Activated CD8-positive, alpha-beta memory T cell treated with anti-CD3 and anti-CD28 coated beads, Interleukin-2, amount 50 U/mL, for 48 hours (primary cell): ENCODE measurements around the gene RERG.

Source experiments
- DNase-seq: peaks from one replicate; pipeline ENCODE4 v3.0.0-alpha.2; 2020

Gene RERG

DNA sequence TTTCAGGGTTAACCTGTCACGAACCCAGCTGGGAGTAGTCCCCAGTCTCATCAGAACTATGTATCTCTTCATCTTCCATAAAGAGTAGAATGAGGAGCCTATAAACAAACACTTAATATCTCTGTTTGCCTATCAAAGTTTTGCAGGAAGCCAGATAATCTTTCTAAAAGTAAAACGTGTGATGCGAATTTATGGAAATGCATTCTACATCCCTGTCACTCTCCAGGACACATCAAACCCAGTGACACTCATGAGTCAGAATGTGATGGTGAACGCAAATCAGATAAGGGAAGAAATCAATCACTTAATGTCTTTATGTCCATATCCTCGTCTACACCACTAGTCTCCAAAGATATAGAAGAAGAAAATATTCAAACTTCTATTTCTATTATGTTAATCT, 37.4 kb downstream of the RERG start:
- no peak for DNase-seq

DNA sequence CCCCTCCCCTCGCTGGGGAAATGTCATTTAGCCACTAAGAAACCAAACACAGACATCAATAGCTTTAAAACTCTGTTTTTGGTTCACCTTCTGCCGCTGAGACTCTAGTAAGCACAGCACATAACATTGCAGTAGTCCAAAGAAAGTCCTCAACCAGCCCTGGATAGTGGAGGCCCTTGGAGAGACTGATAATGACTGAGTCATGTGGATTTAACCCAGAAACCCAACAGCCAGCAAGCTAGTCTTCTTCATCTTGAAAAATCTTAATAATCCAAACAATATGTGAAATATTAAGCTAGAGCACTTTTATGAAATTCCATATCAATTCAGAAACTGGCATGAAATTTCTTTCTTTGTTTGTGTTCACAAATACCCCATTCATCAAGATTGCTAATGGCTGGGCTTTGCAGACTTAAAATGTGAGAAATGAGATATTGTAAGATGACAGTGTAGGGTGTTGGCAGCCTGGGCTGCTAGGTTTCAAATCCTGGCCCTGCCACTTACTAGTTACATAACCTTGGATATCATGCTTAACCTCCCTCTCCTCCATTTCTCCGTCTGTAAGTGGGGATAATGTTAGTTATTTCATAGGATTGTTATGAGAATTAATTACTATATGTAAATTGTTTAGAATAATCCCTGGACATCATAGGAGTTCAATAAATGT, 40.1 kb downstream of the RERG start:
- DNase-seq = no peak

DNA sequence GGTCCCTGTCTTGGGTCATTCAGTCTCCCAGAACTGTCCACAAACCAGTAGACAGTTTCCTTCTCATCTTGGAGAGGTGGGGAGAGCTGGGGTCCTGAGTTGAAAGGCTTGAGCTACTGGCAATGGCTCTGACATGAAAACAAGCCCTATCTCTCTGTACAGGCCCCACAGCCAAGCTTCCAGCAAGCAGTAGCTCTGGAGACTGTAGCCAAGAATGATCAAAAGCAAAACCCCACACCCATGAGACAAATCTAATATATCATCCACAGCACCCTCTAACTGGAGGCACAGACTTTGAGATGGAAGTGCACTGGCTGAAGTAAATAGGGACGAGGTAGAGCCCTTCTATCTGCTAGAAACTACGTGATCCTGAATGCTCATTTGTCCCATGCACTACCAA, 40.9 kb downstream of the RERG start:
- no peak for DNase-seq

DNA sequence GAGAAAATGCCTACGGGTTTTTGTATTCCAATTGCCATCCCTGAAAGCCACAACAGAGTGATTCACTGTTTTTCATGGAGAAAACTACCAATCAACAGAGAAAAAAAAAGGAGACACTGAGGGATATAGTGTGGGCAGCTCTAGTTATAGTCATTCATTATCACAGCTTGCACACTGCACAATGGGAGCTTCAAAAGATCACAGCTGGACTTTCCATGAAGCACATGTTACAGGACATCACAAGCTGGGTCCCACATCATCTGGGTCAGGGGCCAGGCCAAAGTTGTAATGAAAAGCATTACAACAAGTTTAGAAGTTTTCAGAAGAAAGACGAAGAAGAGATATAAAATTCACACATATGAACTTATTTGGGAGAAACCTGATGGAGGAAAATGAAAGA, 41.5 kb downstream of the RERG start:
- no peak for DNase-seq

DNA sequence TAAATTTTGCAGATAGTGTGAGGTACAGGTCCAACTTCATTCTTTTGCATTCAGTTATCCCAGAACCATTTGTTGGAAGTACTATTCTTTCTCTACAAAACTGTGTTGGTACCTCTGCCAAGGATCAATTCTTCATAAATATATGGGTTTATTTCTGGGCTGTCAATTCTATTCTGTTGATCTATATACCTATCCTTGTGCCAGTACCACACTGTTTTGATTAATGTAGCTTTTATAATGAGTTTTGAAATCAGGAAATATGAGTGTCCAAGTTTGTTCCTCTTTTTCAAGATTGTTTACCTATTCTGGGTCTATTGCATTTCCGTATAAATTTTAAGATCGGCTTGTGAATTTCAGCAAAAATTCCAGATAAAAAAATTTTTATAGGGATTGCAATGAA, 48.1 kb downstream of the RERG start:
- no peak for DNase-seq

DNA sequence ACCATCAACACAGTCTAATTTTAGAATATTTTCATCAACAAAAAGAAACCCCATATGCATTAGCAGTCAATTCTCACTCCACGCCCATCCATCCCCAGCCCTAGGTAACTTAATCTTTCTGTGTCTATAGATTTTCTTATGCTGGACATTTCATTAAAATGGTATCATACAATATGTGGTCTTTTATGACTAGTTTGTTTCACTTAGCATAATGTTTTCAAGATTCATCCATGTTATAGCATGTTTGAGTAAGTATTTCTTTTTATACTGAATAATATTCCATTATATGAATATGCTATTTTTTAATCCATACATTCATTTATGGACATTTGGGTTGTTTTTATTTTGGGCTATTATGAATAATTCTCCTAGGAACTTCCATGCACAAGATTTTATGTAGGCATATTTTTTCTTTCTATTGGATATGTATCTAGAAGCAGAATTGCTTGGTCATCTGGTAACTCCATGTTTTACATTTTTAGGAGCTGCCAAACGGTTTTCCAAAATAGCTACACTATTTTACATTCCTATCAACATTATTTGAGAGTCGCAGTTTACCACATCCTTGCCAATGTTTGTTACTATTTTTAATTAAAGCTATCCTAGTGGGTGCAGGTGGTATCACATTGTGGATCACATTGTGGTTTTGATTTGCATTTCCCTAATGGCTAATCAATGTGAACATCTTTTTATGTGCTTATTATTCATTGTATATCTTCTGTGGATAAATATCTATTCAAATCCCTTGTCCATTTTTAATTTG, 49.0 kb downstream of the RERG start:
- DNase-seq = no peak

DNA sequence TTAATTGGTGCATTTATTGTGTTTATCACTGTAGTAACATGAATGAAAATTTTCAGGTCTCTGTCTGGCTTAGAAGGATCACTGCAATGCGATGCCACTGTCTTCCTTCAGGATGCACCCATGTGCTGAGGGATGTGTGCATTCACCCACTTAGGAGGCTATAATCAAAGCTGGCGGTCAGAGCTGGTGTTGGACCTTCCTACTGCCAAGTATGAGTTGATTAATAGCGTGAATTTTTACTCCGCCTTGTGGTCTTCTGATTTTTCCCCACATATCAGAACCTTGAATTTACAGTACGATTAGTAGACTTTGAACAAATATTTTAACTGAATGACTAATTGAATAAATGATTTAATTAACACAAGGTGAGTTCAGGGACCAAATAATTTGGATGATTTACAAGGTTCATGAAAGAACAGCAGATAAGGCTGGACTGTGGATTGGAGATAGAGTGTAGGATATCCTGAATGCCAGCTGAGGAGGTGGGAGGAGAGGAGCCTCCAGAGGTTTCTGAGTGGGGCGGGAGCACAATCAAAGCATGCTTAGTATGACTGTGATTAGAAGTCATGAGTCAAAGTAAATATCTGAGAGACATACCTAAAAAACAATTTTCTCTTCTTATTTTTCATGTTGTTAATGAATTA, 50.1 kb downstream of the RERG start:
- DNase-seq = no peak

DNA sequence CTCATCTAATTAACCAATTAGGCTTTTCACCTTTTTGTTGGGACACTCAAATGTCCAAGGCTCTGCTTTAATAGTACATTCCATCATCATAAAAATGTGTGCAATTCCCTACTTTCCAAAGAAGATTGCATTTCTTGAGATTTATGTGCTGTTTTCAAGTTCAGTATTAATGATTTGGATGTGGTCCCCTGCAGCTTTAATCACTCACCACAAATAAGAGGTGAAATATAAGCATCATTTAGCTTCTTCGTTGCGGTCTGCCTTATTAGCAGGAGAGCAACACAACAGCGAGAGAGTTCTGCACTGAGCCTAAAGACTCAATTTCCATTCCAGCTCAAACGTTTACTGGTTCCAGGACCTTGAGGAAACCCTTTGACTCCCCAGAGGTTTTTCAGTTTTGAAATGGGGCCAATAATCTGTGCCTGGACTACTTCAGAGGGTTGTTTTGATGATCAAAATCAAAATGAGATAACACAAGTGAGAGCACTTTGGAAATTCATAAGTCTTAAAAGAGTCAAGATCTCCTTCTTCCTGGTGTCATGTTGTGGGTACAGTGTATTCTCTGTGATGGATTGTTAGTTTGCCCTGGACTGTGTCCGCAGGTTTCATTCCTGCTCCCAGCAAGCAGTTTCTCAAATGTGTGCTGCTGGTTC, 53.1 kb downstream of the RERG start:
- DNase-seq = no peak

DNA sequence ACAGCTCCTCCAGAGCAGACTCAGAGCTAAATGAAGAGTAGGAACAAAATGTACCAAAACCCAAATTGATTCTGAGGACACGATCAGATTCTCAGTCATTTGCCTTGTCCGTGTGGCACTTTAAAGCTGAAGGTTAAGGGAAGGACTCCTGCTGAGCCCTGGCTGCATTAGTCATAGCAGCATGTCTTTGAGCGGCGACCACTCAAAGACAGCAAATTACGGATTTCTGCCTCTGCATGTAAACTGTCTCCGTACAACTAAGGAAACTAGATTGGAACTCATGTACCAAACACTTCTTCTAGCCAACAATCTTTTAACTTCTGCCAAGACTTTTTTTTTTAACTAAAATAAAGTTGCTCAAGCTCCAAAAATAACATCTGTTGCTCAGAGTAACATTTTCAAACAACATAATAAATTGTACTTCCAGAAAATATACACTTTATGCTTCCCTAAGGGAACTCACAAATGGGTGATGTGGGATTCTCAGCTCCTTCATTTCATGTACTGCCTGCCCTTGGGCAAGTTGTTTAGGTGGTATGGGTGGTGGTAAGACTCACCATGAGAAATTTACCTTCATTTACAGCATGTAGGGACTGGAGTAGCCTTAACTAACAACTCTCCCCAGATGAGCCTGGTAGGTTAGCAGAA, 56.1 kb downstream of the RERG start:
- no peak for DNase-seq

DNA sequence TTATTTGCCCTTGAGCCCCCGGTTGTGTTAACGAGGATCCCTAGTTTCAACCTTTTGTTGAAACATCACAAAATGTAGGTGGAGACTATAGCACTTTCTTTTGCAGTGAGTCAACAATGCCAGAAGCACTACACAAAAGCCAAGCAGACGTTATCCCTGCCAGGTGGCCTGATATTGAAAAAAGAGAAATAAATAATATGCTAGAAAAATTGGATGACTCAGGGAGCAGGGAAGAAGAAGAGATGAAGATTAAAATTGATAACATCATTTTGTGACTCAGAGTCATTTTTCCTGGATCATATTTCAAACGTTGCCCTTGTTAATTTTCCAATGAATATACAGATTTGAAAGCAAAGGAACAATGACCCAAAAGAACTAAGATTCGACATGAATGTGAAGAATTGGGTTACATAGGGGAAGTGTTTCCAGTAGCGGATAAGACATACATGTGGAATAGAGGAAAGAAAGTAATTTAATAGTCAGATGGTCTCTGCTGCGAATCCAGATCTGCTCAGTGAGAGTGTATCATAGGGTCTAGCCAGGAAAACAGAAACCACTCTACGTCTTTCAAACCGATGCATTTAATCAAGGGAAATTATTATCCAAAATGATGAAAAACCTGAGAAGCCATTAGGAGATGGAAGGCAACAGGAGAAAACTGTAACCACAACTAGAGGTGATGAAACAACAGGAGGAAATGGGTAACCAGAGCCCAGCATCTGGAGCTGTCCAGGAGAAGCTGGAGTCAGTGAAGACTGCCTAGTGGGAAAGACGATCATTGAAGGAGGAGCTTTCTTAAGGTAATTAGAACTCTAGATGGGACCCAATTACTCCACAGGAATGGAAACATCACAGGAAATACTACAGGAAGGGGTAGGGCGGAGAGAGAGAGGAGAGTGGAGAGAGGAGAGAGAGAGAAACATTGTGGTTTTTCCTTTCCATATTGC, 57.9 kb downstream of the RERG start:
- DNase-seq = no peak

DNA sequence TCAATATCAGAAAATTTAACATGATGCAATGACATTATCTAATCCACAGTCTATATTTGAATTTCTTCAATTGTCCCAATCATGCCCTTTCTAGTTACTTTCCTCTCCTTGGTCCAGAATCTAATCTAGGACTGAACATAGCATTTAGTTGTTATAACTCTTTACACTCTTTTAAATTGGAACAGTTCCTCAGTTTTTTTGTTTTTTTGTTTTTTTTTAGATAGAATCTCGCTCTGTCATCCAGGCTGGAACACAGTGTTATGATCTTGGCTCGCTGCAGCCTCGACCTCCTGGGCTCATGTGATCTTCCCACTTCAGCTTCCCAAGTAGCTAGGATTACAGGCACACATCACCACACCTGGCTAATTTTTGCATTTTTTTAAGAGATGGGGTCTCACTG, 63.1 kb downstream of the RERG start:
- no peak for DNase-seq

DNA sequence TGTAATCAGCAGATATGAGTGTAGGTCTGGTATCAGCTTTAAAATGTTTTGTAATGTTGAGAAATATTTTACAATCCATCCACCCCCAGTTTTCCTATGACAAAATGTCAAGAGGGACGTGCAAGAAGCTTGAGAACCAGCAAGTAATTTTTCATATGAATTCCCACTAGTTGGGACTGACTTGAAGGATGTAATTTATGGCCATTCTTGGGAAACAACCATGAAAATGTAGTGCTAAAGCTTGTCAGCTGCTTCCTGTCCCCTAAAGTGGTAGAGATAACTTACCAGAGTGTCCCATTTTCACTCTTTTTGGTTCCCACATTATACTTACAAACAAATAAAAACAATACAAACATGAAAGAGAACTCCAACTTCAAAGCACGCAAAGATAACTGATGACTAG, 63.9 kb downstream of the RERG start:
- DNase-seq = no peak

DNA sequence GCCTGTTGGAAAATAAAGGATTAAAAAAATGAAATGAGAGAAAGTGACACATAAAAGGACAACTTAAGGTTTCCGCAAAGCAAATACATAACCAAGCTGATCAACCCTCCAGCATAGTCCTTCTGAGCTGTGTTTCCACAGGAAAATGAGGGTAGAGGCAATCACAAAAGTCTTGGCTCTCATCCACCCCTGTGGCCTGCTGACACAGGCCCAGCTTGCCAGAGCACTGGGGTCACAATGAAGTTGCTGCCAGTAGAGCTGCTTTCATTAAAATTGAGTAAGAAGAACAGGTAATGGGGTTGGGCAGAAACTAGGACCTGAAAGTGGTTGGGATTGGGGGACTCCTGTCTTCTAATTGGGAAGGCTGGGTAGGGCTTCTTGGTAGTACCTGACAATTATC, 65.9 kb downstream of the RERG start:
- no peak for DNase-seq

DNA sequence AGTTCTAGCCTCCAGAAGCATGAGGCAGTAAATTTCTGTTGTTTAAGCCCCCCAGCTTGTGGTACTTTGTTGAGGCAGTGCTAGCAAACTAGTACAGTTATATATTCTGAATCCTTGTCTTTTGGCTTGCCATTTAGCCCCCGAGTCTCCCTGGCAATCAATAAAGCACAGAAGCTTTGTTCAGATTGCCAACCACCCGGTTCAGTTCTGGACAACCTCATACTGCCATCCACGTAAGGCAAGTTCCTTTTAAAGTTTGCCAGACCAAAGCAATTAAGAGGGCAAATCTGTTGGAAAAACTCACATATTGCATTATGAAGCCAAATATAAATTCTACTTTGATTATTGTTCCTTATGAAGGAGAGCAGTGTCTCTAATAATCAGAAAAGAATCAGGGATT, 67.1 kb downstream of the RERG start:
- no peak for DNase-seq

DNA sequence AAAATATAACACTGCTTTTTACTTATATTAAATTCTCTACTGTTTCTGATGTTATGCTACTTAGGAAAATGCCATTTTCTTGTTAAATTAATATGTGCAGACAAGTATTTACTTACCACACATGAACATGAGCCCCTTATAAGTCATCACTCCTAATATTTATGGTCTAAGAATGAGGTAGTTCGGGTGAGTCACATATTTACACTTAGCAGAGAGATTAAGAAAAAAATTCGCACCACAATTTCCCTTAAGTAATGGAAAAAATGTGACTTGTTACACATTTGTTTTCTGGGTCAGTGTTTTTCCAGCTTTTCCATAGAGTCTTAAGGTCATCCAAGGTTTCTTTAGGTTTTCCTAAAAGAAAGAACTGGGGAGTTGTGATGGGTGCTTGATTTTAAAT, 68.3 kb downstream of the RERG start:
- DNase-seq = no peak

DNA sequence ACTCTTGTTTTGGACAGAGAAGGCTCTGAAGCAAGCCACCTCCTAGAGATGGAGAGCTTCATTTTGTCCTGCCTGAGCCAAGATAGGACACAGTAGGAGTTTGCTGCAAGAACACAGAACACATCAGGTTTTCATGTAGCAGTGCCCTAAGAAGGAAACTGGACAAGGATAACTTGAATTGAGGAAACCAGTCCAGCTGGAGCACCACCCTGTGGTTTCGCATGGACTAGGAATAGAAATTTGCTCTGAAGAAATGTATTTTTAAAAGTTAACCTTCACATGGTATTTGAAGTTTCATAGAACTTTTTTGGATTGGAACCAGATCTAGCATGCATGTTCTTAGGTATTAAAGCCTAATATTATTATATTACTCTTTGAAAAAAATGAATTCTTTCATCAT, 68.8 kb downstream of the RERG start:
- DNase-seq = no peak

DNA sequence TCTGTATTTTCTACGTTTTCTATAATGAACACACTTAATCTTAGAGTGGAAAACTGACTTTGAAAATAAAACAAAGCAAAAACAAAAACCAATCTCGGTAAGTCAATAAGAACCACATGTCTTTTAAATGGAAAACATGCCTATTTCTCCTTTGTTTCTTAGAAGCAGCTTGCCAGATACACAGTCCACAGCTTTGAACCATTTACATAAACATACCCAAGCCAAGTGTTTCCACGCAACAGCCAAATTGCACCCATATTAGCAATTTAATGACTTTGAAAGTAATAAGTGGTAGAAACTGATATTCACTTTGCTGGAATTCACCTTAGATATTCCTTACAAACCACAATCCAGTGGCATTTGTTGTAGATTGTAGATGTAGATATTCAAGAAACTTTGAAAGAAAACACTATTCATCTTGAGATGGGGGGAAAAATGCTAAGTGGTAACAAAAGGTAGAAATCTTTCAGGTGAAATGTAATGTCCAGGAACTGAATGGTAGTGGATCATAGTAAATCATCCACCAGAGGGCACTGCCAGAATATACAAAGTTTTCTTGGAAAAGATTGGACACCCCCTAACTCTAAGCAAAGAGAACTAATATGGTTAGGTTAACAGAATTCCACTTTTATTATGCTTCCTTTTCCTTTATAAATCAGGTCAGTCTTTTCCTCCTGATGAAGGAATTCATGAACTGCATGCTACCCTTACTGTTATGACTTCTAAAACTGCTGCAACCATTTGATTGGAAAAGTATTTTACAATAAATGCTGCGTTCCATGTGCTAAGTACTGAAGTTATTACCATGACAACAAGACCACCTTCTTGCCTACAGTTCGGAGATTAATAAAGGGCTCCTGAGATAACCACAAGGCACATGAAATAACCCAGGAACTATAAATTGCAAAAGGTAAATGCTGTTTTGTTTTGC, 69.8 kb downstream of the RERG start:
- no peak for DNase-seq

DNA sequence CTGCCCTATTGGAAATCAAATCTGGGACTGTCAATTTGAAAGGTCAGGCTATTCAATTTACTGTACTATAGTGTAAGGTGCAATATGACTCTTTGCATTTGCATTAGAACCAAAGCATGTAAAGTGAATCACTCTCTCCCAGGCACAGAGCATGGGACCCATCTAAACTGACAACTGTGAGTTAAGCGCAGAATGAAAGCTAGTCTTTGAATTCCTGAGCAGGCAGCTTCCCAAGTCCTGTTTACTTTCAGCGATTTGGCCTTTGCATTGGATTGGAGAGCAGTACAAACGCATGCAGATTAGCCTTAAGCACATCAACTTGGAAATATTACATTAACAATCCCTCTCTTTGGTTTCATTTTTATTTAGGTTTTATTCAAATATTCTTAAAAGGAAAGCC, 74.6 kb downstream of the RERG start:
- no peak for DNase-seq

DNA sequence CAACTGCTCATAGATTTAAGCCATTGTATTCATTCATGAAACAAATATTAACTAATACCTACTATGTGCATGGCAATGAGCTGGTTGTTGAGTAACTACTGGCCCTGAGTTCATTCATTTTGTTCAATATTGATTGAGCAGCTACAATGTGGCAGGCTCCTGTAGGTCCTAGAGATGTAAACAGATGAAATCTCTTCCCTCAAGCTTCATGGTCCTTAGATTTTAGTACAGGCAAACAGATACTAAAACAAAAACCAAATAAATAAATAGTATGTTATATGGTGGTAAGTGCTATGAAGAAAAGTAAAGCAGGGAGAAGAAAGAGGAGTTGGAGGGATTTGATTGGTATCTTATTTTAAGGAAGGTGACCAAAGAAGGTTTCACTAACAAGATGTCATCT, 77.8 kb downstream of the RERG start:
- DNase-seq = no peak

DNA sequence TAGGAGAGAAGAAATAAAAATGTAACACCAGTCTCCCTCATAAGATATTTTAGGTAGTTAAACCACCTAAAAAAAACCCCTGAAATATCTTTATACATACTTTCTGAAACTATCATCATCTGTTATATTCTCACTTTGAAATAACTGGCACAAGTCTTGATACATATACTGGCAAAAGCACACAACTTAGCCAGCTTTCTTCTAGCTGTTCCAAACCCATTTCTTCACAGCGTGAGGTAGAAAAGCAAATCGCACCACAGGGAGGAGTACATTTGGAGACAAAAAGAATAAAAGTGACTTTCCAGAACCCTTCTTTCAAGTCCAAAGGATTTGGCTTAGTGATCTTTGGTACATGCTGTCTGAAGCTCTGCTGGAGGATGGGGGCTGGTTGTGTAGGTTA, 78.5 kb downstream of the RERG start:
- DNase-seq = no peak

DNA sequence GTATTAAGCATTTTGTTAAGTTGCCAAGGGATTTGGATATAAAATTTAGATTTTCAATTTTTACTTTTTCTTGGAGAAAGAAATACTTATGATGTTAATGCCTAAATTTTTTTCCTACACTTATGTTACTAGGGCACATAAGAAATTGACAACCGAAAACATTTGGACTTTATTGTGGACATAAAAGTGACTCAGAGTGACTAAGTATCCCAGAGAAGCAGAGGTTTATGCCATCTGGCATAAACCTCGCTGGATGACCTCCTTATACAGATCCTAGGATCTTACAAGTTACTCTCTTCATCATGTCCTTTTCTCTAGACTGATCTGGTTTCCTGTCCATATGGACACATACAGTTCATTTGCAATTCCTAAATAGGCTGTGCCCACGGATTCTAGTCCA, 89.8 kb downstream of the RERG start:
- no peak for DNase-seq
